C4-2B (cell line): ENCODE measurements around the gene ADAMTS16.

ENCODE experiments used
- H3K27ac ChIP-seq: fragments of 450-650 bp; 2 replicates; pipeline ENCODE4 v1.5.1; 2017
- CTCF ChIP-seq: fragments of 450-650 bp; conservative IDR thresholded peaks from 2 replicates; pipeline ENCODE4 v1.5.1; 2017; ENCODE audit warnings: mild to moderate bottlenecking
- ZFX ChIP-seq: fragments of 450-650 bp; IDR thresholded peaks from 2 replicates; pipeline ENCODE4 v1.6.1; 2017

ADAMTS16 gene

GRCh38 chr5:5289537-5289936 is 149.4 kb downstream of the ADAMTS16 start:
- TF ChIP-seq CTCF (no peak), ZFX (no peak)
- H3K27ac ChIP-seq, result no peak overlapping the region

- TF ChIP-seq CTCF (no peak), ZFX (no peak)
- no peak overlapping the region for H3K27ac ChIP-seq
Measured at GRCh38 chr5:5290674-5291334, 150.7 kb downstream of the ADAMTS16 start.

GRCh38 chr5:5291357-5291756 is 151.2 kb downstream of the ADAMTS16 start:
- TF ChIP-seq CTCF, result no peak
- no peak for TF ChIP-seq ZFX
- no peak overlapping the region for H3K27ac ChIP-seq

GRCh38 chr5:5293029-5293428 is 152.9 kb downstream of the ADAMTS16 start:
- no peak overlapping the region for H3K27ac ChIP-seq
- TF ChIP-seq CTCF (no peak), ZFX (no peak)

- H3K27ac ChIP-seq, result no peak overlapping the region
- TF ChIP-seq CTCF (no peak), ZFX (no peak)
Measured at GRCh38 chr5:5294429-5294828, 154.3 kb downstream of the ADAMTS16 start.

- H3K27ac ChIP-seq, result no peak overlapping the region
- TF ChIP-seq ZFX, result no peak
- no peak for TF ChIP-seq CTCF
Measured at GRCh38 chr5:5295351-5295750, 155.2 kb downstream of the ADAMTS16 start.

GRCh38 chr5:5296051-5296450 is 155.9 kb downstream of the ADAMTS16 start:
- TF ChIP-seq CTCF, result no peak
- TF ChIP-seq ZFX, result no peak

More at GRCh38 chr5:5296051-5296450, 155.9 kb downstream of the ADAMTS16 start:
- H3K27ac ChIP-seq, result no peak overlapping the region
